ENCODE data around the gene GNB2.
"Not testable (repeated sequence)": the region's sequence is repeated elsewhere in the genome, so short reads cannot be mapped to it uniquely, and the experiment has no call there.

GNB2 gene

DNA sequence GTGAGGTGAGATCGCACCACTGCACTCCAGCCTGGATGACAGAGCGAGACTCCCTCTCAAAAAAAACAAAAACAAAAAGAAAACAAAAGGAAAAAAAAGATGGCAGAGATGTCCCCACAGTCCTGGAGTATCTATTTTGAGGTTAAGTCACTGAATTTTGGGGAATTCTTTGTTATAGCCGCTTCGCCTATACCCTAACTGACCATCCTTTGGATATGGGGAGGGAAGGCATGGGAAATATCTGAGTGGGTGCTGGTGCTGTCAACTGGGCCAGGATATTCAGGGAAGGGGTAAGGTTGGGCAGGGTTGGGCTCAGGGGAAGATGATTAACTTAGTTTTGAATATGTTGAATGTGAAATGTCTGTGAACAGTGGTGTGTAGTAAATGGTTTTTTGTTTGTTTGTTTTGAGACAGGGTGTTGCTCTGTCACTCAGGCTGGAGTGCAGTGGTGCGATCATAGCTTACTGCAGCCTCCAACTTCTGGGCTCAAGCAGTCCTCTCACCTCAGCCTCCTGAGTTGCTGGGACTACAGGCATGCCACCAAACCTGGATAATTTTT is 8.3 kb upstream of the GNB2 start:
- DNase-seq, result no peak

DNA sequence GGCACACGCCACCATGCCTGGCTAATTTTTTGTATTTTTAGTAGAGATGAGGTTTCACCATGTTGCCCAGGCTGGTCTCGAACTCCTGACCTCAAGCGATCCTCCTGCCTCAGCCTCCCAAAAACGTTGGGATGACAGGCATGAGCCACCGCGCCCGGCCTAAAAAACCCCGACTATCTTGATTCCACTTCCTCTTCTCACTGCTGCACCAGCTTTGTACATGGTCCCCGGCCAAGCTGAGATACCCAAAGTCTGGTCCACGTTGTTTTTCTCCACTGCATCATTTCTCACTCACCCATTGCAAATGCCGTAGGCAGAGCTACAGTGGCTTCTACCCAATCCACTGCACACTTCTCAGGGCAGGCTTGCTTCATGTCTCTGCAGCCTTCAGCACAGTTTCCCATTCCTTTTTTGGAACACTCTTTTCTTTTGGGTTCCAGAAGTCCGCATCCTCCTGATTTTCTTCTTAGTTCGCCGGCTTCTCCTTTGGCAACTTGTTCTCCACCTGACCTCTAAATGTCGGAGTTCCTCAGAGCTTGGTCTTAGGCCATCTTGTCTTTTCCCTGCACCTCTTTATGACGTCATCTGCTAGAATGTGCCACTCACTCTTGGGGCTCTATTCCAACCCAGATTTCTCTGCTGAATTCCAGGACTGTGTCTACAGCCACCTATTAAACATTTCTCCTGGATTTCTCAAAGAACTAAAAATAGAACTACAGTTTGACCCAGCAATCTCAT is 6.0 kb upstream of the GNB2 start:
- no peak for DNase-seq

DNA sequence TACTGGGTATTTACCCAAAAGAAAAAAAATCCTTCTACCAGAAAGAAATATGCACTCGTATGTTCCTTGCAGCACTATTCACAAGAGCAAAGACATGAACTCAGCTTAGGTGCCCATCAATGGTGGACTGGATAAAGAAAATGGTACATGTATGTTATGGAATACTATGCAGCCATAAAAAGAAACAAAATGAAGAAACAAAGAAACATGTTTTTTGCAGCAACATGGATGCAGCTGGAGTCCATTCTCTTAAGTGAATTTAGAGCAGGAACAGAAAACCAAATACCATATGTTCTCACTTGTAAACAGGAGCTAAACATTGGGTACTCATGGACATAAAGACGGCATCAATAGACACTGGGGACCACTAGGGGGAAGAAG is 5.5 kb upstream of the GNB2 start:
- no peak for DNase-seq

DNA sequence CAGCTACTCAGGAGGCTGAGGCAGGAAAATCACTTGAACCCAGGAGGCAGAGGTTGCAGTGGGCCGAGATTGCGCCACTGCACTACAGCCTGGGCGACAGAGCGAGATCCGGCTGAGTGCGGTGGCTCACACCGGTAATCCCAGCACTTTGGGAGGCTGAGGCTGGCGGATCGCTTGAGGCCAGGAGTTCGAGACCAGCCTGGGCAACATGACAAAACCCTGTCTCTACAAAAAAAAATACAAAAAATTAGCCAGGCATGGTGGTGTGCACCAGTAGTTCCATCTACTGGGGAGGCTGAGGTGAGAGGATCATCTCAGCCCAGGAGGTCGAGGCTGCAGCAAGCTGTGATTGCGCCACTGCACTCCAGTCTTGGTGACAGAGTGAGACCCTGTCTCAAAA is 4.4 kb upstream of the GNB2 start:
- DNase-seq, result not testable (repeated sequence)

DNA sequence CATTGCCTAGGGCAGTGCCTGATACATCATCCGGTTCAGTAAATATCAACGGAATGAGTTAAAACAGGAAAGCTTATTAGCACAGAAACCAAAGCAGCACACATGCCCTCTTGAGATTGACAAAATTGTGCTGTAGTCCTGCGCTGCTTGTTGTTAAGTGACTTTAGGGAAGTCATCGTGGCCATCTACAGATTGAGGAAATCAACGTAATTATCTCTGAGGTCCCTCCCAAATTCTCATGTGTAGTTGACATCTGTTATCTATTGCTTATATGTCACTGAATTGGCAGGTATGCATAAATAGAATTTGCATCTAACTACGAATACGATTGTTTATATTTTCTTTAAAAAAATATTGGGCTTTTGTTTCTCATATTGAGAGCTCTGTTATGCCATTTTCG is 3.5 kb upstream of the GNB2 start:
- DNase-seq, result no peak

DNA sequence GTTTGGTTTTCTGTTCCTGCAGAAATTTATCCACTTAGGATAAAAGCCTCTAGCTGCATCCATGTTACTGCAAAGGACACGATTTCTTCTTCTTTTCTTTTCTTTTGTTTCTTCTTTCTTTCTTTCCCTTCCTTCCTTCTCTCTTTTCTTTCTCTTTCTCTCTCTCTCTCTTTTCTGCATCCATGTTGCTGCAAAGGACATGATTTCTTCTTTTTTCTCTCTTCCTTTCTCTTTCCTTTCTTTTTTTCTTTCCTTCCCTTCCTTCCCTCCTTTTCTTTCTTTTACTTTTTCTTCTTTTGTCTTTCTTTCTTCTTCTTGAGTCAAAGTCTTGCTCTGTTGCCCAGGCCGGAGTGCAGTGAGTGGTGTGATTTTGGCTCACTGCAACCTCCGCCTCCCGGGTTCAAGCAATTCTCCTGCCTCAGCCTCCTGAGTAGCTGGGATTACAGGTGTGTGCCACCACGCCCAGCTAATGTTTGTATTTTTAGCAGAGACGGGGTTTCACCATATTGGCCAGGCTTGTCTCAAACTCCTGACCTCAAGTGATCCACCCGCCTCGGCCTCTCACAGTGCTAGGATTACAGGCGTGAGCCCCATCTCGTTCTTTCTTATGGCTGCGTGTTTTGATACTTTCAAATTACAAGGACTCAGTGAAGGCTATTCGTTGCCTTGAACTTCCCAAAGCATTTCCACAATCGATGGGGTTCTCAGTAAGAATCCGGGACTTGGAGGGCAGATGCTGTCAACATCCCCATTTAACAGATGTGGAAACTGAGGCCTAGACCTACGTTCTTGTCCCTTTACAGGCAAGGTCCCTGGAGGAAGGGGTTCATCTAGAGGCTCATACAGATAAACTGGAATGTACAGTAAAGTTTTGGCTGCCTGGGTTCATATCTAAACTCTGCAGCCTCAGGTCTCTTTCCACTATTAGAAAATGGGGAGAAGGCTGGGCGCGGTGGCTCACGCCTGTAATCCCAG is 1.9 kb upstream of the GNB2 start:
- no peak for DNase-seq

DNA sequence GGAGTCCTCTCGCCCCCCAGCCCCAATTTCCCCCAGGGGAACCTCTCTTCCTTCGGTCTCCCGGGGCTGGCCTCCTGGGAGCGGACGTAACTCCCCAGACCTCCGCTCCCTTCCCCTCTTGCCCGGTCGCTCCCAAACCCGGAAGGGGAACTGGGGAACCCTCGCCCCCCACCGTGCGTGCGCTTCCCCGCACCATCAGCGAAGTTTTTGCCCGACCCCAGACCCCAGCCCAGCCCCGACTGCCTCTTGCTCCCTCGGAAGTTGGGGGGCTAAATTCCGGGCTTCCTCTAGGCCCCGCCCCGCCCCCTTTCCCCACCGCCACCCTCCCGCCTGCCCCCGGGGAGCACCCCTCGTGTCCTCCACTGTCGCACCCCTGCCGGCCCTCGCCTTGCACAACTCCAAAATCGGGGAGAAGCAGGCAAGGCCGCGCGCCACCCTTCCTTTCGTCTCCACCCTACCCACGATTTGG is 436 bp downstream of the GNB2 start:
- peak in 9 of 14 donors; percentile 59 to 79 (median 71) for DNase-seq

DNA sequence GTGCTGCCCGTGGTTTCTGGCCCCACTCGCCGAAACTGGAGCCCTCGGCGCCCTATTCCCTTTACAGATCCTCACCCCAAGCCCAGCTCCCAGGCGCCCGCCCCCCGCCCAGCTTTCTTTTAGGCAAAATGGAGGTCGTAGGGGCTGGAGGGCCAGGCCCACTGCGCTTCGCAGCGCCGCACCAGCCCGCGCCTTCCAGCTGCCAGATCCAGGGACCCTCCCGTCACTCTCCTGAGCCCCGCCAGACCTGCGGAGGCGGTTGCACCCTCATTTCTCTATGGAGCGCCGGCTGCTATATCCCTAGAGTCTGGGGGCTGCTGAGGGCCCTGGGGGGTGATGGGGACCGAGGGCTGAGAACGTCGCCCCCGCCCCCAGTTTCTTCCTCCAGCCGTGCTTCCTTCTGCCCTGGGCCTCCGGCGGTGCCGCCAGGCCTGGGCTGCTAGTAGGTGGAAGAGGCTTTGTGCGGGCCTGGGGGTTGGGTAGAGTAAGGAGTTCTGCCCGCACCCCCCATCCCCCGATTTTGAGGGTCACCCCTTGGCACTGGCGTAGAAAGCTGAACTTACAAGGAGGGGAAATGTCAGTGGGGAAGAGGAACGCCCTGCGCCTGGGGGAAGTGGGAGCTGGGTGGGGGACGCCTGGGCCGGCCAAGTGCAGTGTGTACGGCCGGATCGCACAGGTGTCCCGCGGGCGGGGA is 1.0 kb downstream of the GNB2 start:
- DNase-seq, result peak in 6 of 14 donors; percentile 24 to 58 (median 43)

DNA sequence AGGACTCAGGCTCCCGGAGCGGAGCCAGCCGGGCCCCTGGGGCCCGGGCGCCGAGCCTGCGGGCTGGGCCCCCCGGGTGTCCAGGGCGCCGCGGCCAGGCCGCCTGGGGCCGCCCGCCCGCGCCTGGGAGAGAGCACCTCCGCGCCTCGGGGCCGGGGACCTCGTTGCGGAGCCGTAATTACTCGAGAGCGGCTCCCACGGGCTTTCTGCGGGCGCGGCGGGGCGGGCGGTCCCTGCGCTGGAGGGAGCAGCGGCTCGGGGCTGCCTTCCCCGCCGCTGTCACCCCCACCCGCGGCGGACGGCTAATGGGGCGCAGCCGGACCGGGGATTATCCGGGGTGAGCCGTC is 1.5 kb downstream of the GNB2 start:
- DNase-seq, result no peak

DNA sequence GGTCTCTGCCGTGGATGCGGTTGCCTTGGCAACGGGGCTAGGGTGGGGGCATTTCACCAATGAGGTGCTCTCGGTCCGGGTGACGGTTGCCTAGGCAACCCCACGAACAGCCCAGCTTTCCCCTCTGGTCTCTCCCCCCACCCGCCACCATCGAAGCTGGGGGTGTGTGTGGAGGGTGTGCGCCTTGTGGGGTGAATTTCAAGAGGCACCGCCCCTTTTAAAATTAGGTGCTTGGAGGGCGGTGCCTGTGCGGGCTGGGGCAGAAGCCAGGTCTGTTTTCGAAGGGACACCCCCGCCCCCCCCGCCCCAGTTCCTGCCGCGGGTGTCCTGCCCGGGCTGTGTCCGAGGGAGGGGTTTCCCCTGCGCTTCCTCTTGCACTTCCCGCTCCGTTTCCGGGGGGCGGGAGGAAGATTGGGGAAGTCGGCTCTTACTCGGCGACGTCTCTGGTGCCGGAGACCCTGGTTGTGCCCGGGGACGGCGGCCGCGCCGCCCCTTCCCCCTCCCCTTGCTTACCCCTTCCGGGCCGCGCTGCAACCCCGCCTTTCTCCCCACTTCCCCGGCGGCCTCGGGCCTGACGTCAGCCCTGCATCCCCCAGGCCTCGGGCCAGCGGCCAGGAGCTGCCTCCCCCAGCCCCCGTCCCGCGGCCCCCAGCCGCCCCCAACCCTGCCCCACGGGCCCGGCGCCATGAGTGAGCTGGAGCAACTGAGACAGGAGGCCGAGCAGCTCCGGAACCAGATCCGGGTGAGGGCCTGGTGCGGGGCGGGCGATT is 2.2 kb downstream of the GNB2 start:
- DNase-seq, result peak in 12 of 14 donors; percentile 60 to 93 (median 78)

DNA sequence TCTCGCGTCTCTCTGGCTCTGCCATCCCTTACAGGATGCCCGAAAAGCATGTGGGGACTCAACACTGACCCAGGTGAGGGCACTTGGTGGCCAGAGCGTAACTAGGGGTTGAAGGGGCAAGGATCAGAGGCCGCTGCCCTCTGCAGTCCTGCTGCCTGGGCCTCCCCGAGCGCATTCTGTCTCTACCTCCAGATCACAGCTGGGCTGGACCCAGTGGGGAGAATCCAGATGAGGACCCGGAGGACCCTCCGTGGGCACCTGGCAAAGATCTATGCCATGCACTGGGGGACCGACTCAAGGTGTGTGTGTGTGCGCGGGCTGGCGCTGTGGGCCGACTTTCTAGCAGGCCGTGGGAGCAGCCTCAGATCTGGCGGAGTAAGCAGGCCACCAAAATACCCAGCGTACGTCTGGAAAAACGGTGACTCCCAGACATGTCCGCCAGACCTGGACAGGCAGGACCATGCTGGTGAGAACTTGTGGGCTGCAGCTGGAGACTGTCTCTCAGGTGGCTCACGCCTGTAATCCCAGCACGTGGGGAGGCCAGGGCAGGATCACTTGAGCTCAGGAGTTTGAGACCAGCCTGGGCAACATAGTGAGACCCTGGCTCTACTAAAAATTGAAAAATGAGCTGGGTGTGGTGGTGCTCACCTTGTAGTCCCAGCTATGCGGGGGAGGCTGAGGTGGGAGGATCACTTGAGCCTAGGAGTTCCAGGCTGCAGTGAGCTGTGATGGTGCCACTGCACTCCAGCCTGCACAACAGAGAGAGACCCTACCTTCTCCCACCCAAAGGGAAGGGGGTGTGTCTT is 3.2 kb downstream of the GNB2 start:
- DNase-seq, result no peak

DNA sequence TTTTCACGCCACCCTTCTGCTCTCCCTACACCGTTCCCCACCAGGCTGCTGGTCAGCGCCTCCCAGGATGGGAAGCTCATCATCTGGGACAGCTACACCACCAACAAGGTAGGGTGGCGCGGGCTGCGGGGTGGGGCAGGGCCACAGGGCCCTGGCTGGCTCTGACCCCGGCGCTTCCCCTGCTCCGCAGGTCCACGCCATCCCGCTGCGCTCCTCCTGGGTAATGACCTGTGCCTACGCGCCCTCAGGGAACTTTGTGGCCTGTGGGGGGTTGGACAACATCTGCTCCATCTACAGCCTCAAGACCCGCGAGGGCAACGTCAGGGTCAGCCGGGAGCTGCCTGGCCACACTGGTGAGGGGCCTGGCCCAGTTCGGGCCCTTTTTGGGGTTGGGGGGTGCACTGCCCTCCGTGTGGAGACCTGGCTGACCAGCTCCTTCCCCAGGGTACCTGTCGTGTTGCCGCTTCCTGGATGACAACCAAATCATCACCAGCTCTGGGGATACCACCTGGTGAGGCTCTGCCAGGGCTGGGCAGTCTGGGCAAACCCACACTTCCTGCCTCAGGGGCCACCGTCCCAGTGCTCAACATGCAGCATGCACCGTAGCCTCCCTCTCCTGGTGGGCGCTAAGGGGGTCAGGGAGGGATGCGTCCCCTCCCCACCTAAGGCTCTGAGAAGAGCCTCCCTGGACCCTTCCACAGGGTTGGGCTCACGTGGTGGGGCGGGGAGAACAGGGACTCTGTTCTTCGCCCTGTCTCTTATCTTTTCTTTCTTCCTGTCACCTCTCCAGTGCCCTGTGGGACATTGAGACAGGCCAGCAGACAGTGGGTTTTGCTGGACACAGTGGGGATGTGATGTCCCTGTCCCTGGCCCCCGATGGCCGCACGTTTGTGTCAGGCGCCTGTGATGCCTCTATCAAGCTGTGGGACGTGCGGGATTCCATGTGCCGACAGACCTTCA is 4.0 kb downstream of the GNB2 start:
- DNase-seq, result no peak

DNA sequence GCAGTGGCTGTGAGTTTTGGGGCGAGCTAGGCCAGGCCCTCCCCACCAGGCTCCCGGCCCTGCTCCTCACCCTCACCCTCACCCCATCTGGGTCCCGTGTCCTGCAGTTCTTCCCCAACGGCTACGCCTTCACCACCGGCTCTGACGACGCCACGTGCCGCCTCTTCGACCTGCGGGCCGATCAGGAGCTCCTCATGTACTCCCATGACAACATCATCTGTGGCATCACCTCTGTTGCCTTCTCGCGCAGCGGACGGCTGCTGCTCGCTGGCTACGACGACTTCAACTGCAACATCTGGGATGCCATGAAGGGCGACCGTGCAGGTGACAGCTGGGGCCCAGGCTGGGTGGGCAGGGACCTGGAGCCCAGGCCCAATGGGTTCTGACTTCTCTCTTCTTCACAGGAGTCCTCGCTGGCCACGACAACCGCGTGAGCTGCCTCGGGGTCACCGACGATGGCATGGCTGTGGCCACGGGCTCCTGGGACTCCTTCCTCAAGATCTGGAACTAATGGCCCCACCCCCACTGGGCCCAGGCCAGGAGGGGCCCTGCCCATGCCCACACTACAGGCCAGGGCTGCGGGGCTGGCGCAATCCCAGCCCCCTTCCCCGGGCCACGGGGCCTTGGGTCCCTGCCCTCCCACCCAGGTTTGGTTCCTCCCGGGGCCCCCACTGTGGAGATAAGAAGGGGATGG is 4.9 kb downstream of the GNB2 start:
- DNase-seq, result no peak

DNA sequence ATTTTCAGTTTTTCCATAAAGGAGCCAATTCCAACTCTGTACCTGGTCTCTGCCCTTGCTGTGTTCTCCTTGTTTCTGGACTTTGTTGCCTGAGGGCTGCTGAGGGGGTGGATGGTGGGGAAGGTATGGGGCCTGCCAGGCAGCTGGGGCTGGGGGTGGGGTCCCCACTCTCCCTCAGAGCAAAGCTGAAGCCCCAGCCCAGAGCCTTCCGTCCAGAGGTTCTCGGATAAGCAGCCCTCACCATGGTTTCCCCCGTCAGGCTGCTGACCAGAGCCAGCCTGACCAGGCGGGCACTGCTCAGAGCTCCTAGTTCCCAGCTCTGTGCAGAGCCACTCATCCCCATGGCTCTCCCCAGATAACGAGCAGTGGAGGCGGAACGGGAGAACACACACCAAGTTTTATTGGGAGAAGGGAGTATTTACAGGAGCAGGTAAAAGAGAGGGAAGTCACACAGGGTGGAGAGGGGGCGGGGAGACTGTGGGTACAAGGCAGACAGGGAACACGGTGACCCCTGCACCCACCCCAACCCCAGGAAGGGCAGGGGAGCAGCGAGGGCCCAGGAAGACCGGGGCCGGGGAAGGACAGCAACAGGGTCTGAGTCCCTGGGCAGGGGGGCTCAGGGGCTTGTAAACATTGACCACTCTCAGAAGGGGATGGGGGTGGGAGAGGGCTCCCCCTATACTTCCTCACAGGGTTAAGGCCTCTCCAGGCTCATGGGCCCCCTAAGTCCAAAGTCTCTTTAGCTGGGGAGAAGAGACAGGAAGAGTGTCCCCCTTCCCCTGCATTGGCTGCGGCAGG is 5.8 kb downstream of the GNB2 start:
- DNase-seq, result no peak

DNA sequence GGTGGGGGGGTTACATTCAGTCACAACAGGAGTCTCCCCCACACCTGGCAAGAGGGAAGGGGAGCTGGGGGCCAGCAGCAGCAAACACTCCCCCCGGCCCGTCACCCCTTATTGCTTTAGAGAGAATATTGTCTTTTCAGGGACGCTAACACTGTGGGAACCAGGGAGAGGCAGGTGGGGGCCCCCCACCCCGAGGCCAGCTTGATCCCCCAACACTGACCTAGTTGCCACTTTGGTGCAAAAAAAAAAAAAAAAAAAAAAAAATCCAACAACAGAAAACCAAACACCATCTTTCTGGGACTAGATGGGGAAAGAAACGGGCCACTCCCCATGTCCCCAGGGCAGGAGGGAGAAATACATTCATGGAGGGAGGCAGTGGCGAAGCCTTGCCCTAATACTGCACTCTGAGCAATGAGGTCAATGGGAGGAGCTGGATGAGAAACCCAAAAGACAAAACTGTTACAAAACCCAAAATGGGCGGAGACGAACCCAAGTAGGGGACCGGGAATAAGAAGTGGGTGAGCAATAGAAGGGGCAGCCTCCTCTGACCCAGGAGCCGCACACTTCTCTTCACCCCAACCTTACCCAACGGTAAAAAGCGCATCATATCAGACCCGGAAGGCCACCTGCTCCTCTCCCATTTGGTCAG is 6.5 kb downstream of the GNB2 start:
- DNase-seq, result no peak

DNA sequence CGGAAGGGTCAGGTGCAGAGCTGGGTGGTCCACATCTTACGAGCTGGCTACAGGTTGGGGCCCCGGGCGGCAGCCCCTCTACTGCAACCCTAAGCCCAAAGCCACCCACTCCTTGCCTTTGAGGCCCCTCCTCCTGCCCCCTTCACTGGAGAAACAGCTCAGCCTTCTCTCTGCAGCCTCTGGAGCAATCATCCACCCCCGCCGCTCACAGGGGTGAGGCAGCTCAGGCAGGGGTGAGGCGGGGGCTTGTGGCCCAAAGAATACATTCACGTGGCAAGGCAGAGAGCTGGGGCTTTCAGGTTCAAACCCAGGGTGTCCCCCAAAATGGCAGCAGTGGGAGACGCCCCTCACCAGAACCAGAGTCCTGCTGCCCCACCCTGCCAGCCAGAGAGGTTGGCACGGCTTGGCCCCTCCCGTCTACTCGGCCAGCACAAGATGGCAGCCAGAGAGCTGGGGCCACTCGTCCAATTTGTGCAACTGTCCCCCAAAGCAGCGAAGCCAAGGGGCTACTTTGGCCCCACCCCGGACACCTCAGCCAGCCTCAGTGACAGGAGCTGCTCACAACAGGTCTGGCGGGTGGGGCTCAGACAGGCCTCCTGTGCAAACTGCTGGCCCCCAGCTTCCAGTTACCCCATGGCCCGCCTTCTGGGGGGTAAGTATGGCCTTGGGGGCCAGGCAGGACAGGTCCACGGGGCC is 7.2 kb downstream of the GNB2 start:
- DNase-seq, result no peak

Measured in C1 segment of cervical spinal cord (tissue), 14 donors.